ENCODE data around the gene SCAPER.

SCAPER gene

DNA sequence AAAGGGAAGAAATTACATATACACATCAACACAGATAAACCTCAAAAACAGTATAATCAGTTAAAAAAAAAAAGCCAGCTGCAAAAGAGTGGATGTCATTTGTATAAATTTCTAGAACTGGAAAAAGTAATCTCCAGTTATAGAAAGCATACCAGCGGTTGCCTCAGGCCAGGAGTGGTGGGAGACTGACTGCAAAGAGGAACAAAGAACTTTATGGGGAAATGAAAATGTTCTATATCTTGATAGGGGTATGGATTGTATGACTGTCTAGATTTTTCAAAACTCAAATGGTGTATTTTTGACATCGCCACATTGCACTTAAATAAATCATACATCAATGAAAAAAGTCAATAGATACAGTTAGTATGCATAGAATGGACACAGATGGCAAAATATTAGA lies 241.6 kb downstream of the SCAPER start:
- no peak for DNase-seq

- DNase-seq: no peak
These were observed 256.3 kb downstream of the SCAPER start for GRCh38 chr15:76648732-76649444.

DNA sequence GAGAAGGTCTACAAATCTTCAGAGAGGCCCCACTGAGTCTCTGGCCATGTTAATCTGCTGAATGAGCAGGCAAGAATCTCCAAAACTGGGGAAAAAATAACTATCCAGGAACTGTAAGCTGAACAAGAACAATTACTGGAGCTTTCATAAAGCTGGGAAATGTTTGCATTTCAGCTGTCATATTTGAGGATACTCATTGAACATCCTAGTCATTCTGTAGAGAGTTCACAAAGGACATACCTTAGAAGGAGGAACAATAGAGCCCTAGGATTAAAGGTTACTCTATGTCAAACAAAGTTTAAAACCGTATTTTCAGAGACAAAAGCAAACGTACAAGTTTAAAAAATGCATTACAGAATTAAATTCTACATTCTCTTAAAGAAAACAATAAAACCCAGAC lies 257.5 kb downstream of the SCAPER start:
- no peak for DNase-seq

DNA sequence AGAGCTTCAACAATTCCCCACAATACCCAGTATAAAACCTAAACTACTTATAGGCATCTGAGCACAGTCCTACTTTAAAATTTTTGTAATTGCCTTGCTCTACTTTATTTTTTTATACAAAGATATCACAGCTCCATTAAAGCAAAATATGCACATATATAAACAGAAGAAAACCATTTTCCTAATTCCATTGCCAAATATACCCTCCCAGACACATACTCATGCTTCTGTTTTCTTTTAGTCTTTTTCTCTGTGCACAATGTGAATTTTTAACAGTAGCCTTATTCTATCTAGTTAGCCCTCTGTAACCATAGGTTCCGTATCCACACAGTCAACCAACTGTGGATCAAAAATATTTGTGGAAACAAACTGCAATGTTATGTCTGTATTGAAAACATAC lies 260.5 kb downstream of the SCAPER start:
- DNase-seq: no peak

GRCh38 chr15:76642671-76643070 lies 262.5 kb downstream of the SCAPER start:
- no peak for DNase-seq

- no peak for DNase-seq
These were observed 268.0 kb downstream of the SCAPER start for GRCh38 chr15:76637166-76637565.

- DNase-seq: no peak
These were observed 269.1 kb downstream of the SCAPER start for GRCh38 chr15:76636059-76636458.

DNA sequence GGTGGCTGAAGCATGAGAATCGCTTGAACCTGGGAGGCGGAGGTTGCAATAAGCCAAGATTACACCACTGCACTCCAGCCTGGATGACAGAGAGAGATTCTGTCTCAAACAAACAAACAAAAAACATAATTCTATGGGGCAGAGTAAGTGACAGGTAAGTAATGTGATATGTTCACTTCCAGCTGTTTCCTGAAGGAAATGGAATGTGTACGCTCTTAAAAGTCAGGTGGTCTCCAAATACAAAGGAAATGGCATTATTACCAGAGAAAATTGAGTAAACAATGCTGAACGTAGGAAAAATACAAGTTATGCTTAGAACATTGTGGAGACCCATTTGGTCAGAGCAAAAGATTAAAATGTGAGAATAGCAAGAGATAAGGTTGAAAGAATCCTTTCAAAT lies 278.5 kb downstream of the SCAPER start:
- no peak for DNase-seq

- DNase-seq: no peak
These were observed 279.9 kb downstream of the SCAPER start for GRCh38 chr15:76625267-76625666.

- no peak for DNase-seq
These were observed 290.4 kb downstream of the SCAPER start for GRCh38 chr15:76614725-76615124.

DNA sequence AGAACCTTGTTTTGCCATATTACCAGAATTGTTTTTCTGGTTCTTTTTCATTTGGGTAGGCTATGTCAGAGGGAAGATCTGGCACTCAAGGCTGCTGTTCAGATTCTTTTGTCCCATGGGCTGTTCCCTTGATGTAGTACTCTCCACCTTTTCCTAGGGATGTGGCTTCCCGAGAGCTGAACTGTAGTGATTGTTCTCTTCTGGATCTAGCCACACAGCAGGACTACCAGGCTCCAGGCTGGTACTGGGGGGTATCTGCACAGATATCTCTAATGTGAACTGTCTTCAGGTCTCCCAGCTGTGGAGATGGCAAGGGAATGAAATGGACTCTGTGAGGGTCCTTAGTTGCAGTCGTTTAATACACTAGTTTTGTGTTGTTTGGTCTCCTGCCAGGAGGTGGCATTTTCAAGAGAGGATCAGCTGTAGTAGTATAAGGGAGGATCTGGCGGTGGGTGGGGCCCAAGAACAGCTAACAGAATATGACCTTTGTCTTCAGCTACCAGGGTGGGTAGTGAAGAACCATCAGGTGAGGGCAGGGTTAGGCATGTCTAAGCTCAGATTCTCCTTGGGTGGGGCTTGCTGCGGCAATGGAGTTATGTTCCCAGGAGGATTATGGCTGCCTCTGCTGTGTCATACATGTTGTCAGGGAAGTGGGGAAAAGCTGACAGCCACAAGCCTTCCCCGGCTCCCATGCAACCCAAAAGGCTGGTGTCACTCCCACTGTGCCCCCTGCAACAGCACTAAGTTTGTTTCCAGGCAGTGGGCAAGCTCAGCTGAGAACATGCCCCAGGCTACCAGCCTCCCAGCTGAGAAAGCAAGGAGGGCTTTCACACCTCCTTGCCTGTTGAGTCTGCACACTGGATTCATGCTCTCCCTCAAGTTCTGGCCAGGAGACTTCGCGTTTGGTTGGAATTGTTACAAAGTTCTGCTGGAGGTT lies 316.1 kb downstream of the SCAPER start:
- DNase-seq: no peak

- DNase-seq: no peak
These were observed 319.6 kb downstream of the SCAPER start for GRCh38 chr15:76585576-76585897.

DNA sequence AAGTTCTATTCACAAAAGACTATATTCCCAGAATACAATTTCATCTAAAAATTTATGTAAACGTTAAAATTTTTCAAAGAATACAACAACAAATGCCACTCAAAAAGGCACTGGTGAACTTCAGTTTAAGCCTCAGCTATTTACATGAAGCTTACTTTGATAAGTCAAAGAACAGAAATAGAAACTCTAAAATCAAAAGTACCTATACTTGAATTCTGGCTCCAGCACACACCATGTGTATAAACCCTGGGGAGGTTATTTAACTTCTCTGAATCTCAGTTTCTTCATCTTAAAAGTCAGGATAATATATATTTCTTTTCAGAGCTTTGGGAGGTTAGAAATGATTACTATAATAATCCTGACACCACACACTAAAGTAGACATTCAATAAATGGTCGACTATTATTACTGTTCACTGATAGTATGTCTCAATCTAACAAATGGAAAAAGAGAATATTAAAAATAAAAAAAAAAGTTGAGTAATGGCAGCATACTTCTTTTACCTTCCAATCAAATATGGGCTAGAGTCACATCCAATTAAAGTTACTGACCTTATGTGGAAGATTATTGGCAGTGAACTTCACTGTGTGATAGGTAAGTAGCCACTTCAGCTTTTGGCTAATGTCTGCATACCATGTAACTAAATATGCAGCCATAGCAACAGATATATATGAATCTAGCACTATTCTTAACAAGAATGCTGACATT lies 320.1 kb downstream of the SCAPER start:
- DNase-seq: no peak

- no peak for DNase-seq
These were observed 322.6 kb downstream of the SCAPER start for GRCh38 chr15:76582550-76582949.

DNA sequence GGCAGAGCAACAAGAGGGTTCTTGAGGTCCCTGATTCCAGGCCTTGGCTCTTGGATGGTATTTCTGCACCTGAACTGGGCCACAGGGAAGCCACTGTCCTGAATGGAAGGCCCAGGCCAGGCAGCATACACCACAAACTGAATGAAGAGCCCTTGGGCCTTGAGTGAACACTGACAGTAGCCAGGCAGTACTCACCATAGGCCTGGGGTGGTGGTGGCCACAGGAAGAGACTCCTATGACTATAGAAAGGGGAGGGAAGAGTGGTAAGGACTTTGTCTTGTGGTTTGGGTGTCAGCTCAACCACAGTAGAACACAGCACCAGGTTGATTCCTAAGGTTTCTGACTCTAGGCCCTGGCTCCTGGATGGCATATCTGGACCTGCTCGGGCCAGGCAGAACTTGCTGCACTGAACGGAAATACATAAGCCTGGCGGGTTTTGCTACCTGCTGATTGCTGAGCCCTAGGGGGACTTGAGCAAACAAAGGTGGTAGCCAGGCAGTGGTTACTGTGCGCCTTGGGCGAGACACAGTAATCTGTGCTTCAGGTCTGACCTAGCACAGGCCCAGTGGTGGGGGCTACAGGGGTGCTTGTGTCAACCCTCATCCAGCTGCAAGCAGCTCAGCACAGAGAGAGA lies 327.1 kb downstream of the SCAPER start:
- DNase-seq: no peak

DNA sequence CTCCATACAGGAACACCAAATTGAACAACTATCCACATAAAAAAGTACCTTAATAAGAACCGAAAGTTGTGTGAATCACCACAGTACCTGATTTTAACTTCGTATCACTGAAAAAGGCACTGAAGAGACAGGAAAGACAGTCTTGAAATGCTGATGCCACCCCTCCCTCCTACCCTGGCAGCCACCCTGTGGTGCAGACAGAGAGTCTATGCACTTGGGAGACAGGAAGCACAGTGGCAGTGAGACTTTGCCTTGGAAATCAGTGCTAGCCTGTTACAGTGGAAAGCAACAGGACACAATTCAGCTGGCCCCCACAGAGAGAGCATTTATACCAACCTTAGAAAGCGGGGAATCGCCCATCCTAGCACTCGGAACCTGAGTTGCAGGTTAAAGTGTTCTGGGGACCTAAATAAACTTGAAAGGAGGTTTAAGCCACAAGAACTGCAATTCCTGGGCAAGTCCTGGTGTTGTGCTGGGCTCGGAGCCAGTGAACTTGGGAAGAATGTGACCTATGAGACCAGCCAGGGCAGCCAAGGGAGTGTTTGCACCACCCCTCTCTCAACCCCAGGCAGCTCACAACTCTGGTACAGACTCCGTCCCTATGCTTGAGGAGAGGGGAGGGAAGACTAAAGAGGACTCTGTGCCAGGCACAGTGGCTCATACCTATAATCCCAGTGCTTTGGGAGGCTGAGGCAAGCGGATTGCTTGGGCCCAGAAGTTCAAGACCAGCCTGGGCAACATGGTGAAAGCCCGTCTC lies 328.4 kb downstream of the SCAPER start:
- DNase-seq: no peak

DNA sequence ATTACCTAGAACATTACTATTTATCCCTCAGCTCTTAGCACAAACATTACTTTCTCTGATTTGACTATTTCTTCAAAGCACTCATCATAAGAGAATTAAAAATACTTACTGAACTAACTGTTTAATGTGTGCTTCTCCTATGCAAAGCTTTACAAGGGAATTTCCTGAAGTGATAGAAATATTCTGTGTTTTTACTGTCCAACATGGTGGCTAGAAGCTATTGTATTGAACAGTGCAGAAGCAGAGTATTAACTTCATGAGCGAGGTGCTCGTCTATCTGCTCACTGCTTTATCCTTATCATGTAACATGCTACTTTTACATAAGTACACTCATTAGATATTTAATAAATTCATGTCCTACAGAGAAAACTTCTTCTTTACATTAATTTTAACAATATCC lies 329.5 kb downstream of the SCAPER start:
- no peak for DNase-seq

DNA sequence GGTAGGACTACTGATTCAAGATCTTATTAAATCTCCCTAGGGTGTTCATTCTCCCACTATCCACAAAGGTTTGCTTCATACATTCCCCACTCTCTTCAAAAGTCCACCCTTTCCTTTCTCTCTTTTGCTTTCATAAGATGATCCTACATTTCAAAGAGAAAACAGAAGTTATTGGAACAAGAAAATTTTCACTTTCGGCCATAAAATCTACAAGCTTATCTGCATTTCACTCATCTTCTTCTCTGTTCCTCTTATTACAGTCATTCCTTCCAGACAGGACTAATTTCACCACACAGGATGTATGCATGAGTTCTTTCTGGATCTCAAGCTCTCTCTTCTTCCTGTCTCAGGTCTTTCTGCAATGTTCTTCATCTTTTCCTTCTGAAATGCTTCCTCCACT lies 329.9 kb downstream of the SCAPER start:
- peak in 1 of 2 donors; percentile 4 for DNase-seq

DNA sequence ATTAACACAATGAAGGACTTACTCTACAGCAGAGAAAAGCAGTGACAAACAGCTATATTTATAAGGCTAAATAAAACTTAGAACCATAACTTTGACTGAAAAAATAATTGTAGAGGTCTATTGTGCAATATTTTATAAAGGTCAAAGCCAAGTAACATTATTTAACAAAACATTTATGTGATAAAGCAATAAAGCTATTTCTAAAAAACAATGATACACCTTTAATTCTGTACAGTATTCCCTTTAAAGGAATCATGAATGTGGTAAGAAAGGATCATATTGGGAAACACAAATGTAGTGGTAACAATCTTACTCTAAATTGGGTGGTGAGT lies 332.2 kb downstream of the SCAPER start:
- DNase-seq: no peak

DNA sequence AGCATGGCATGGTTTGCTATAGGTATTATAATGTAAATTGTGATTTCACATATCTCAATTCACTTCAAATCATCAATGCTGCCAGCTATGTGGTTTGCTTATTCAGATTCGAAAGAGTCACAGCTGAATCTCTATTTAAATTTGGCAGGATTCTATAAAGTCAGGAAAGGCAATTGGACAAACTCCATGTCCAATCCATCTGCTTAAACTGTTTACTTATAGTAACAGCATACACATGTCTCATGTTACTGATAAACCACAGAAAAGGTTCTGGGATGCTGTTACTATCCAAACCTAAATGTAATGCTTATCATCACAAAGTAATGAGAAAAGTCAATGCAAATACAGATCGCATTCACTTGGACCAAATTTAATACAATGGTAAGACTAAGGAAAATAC lies 338.9 kb downstream of the SCAPER start:
- no peak for DNase-seq

DNA sequence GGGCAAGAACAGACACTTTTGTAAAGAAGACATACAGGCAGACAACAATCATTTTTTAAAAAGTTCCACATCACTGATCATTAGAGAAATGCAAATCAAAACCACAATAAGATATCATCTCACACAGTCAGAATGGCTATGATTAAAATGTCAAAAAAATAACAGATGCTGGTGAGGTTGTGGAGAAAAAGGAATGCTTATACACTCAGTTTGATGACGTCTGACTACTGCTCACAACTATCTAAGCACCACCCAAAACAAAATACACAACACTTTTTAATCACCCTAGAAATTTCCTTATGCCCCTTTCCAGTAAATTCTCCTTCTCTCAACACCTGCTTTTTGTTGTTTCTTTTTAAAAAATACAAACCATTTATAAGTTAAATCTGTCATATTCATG lies 339.8 kb downstream of the SCAPER start:
- DNase-seq: no peak

GRCh38 chr15:76555247-76555646 lies 349.9 kb downstream of the SCAPER start:
- DNase-seq: no peak

- DNase-seq: no peak
These were observed 351.6 kb downstream of the SCAPER start for GRCh38 chr15:76553564-76553963.

All from bone marrow (tissue), 2 donors.